ENCODE data around the gene MACROD1.

Gene MACROD1

GRCh38 chr11:64031001-64031400, 134.9 kb downstream of the MACROD1 start:
- FAIRE-seq (no peak), DNase-seq (ENCODE audit: insufficient read length, low spot score) (no peak)
- no peak for TF ChIP-seq POLR2AphosphoS5 (IDR thresholded peaks at IDR 0.05; ENCODE audit: low read depth, low read length)
- no peak for TF ChIP-seq POU2F2 (IDR thresholded peaks at IDR 0.05; ENCODE audit: low read depth, low read length)
- no peak for TF ChIP-seq SPI1 (IDR thresholded peaks at IDR 0.05; ENCODE audit: low read depth, low read length)
- TF ChIP-seq TAF1 (IDR thresholded peaks at IDR 0.05; ENCODE audit: low read depth, low read length), result no peak
- TF ChIP-seq POLR2A (IDR thresholded peaks at IDR 0.05; ENCODE audit: low read depth, low read length), result no peak

- FAIRE-seq (no peak), DNase-seq (ENCODE audit: insufficient read length, low spot score) (no peak)
- TF ChIP-seq POLR2AphosphoS5 (IDR thresholded peaks at IDR 0.05; ENCODE audit: low read depth, low read length), result no peak
- no peak for TF ChIP-seq PAX5 (IDR thresholded peaks at IDR 0.05; ENCODE audit: insufficient read depth, low read length, severe bottlenecking)
- TF ChIP-seq POU2F2 (IDR thresholded peaks at IDR 0.05; ENCODE audit: low read depth, low read length), result no peak
- TF ChIP-seq POLR2A (IDR thresholded peaks at IDR 0.05; ENCODE audit: low read depth, low read length), result no peak
- no peak for TF ChIP-seq SPI1 (IDR thresholded peaks at IDR 0.05; ENCODE audit: low read depth, low read length)
- TF ChIP-seq TAF1 (IDR thresholded peaks at IDR 0.05; ENCODE audit: low read depth, low read length), result no peak
Observed at GRCh38 chr11:64029773-64030172, 136.1 kb downstream of the MACROD1 start.

GRCh38 chr11:64028398-64029115, 137.4 kb downstream of the MACROD1 start:
- TF ChIP-seq POLR2AphosphoS5 (IDR thresholded peaks at IDR 0.05; ENCODE audit: low read depth, low read length) (no peak), PAX5 (IDR thresholded peaks at IDR 0.05; ENCODE audit: insufficient read depth, low read length, severe bottlenecking) (no peak), TAF1 (IDR thresholded peaks at IDR 0.05; ENCODE audit: low read depth, low read length) (no peak), SPI1 (IDR thresholded peaks at IDR 0.05; ENCODE audit: low read depth, low read length) (no peak), POLR2A (IDR thresholded peaks at IDR 0.05; ENCODE audit: low read depth, low read length) (no peak), POU2F2 (IDR thresholded peaks at IDR 0.05; ENCODE audit: low read depth, low read length) (no peak)
- DNase-seq (ENCODE audit: insufficient read length, low spot score), result no peak
- FAIRE-seq, result no peak

GRCh38 chr11:64027651-64028397, 138.1 kb downstream of the MACROD1 start:
- FAIRE-seq, result no peak
- TF ChIP-seq TAF1 (IDR thresholded peaks at IDR 0.05; ENCODE audit: low read depth, low read length) (no peak), POU2F2 (IDR thresholded peaks at IDR 0.05; ENCODE audit: low read depth, low read length) (no peak), SPI1 (IDR thresholded peaks at IDR 0.05; ENCODE audit: low read depth, low read length) (no peak), POLR2A (IDR thresholded peaks at IDR 0.05; ENCODE audit: low read depth, low read length) (no peak)
- DNase-seq (ENCODE audit: insufficient read length, low spot score), result no peak

GRCh38 chr11:64026575-64027205, 139.2 kb downstream of the MACROD1 start:
- no peak for FAIRE-seq
- TF ChIP-seq POLR2AphosphoS5 (IDR thresholded peaks at IDR 0.05; ENCODE audit: low read depth, low read length), result no peak
- TF ChIP-seq SPI1 (IDR thresholded peaks at IDR 0.05; ENCODE audit: low read depth, low read length), result no peak
- no peak for TF ChIP-seq TAF1 (IDR thresholded peaks at IDR 0.05; ENCODE audit: low read depth, low read length)
- no peak for TF ChIP-seq POU2F2 (IDR thresholded peaks at IDR 0.05; ENCODE audit: low read depth, low read length)
- TF ChIP-seq POLR2A (IDR thresholded peaks at IDR 0.05; ENCODE audit: low read depth, low read length), result no peak
- no peak for TF ChIP-seq PAX5 (IDR thresholded peaks at IDR 0.05; ENCODE audit: insufficient read depth, low read length, severe bottlenecking)
- DNase-seq (ENCODE audit: insufficient read length, low spot score), result no peak

- DNase-seq (ENCODE audit: insufficient read length, low spot score) (no peak), FAIRE-seq (no peak)
- TF ChIP-seq POLR2A (IDR thresholded peaks at IDR 0.05; ENCODE audit: low read depth, low read length) (no peak), PAX5 (IDR thresholded peaks at IDR 0.05; ENCODE audit: insufficient read depth, low read length, severe bottlenecking) (no peak), POU2F2 (IDR thresholded peaks at IDR 0.05; ENCODE audit: low read depth, low read length) (no peak), SPI1 (IDR thresholded peaks at IDR 0.05; ENCODE audit: low read depth, low read length) (no peak), POLR2AphosphoS5 (IDR thresholded peaks at IDR 0.05; ENCODE audit: low read depth, low read length) (no peak), TAF1 (IDR thresholded peaks at IDR 0.05; ENCODE audit: low read depth, low read length) (no peak)
Observed at GRCh38 chr11:64025205-64025604, 140.7 kb downstream of the MACROD1 start.

GRCh38 chr11:64023712-64024710, 141.9 kb downstream of the MACROD1 start:
- TF ChIP-seq POLR2AphosphoS5 (IDR thresholded peaks at IDR 0.05; ENCODE audit: low read depth, low read length), result no peak
- TF ChIP-seq TAF1 (IDR thresholded peaks at IDR 0.05; ENCODE audit: low read depth, low read length), result no peak
- TF ChIP-seq POU2F2 (IDR thresholded peaks at IDR 0.05; ENCODE audit: low read depth, low read length), result no peak
- TF ChIP-seq POLR2A (IDR thresholded peaks at IDR 0.05; ENCODE audit: low read depth, low read length), result no peak
- no peak for TF ChIP-seq SPI1 (IDR thresholded peaks at IDR 0.05; ENCODE audit: low read depth, low read length)
- no peak for TF ChIP-seq PAX5 (IDR thresholded peaks at IDR 0.05; ENCODE audit: insufficient read depth, low read length, severe bottlenecking)
- DNase-seq (ENCODE audit: insufficient read length, low spot score), result no peak
- no peak for FAIRE-seq

GRCh38 chr11:64022125-64022784, 143.7 kb downstream of the MACROD1 start:
- no peak for DNase-seq (ENCODE audit: insufficient read length, low spot score)
- TF ChIP-seq POLR2AphosphoS5 (IDR thresholded peaks at IDR 0.05; ENCODE audit: low read depth, low read length) (no peak), TAF1 (IDR thresholded peaks at IDR 0.05; ENCODE audit: low read depth, low read length) (no peak), SPI1 (IDR thresholded peaks at IDR 0.05; ENCODE audit: low read depth, low read length) (no peak), POU2F2 (IDR thresholded peaks at IDR 0.05; ENCODE audit: low read depth, low read length) (no peak), POLR2A (IDR thresholded peaks at IDR 0.05; ENCODE audit: low read depth, low read length) (no peak), PAX5 (IDR thresholded peaks at IDR 0.05; ENCODE audit: insufficient read depth, low read length, severe bottlenecking) (no peak)
- FAIRE-seq, result no peak
